IPS DF 19.7 (cell line): ENCODE results near the gene BEND6.
A peak's percentile ranks its signal among the peaks of the same experiment; 100 is the strongest.

Experiments used
- DNase-seq: peaks from one replicate; pipeline ENCODE4 v3.0.0-alpha.2; 2013; ENCODE audit warnings: low read depth, low spot score

Gene BEND6

DNA sequence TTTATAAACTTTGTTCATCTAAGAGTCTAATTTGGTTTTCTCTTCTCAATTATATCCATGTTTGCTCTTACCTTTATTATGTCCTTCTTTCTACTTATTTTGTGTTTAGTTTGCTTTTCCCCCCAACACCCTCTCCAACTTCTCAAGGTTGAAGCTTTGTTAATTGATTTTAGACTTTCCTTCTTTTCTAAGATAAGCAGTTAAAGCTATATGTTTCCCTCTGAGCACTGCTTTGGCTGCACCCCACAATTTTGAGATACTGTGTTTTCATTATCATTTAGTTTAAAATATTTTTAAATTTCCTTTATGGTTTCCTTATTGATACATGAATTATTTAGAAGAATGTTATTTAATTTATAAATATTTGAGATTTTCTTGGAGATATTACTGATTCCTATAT is 13.9 kb upstream of the BEND6 start:
- DNase-seq: no peak

DNA sequence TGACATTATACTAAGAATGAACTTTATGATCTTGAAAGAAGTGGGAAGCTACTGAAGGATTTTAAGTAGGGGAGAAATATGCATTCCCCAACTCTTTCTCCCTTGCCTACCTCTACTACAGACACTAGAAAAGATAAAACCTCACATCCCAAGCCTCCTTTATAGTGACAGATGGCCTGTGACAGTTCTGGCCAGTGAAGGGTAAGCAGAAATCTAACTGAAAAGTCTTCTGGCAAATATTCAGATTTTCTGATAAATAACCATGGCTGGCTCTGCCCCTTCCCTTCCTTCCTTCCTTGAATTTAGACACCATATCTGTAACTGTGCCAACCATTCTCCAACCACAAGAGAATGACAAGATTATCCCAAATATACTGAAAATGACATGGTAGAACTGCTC is 10.2 kb upstream of the BEND6 start:
- DNase-seq: no peak

GRCh38 chr6:56946368-56946767 is 8.5 kb upstream of the BEND6 start:
- no peak for DNase-seq

- DNase-seq: no peak
Measured at GRCh38 chr6:56947924-56948323, 7.0 kb upstream of the BEND6 start.

DNA sequence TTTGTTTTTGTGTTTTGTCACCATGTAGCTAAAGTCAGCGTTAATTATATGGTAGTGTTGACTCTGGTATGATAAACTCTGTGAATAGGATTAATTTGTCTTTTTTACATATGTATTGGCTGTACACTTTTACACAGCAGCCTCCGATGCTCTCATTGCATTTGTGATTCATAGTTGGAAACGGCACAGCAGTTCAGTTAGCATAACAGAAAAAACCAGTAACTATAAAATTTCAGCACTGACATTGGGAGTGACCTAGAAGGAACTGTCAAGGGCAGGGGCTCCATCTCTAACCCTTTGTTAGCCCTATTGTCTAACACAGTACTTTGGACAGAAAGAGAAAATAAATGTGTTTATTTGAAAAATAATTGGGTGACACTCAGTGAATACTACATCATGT is 5.6 kb upstream of the BEND6 start:
- DNase-seq: no peak

GRCh38 chr6:56949925-56950495 is 4.9 kb upstream of the BEND6 start:
- DNase-seq: no peak

DNA sequence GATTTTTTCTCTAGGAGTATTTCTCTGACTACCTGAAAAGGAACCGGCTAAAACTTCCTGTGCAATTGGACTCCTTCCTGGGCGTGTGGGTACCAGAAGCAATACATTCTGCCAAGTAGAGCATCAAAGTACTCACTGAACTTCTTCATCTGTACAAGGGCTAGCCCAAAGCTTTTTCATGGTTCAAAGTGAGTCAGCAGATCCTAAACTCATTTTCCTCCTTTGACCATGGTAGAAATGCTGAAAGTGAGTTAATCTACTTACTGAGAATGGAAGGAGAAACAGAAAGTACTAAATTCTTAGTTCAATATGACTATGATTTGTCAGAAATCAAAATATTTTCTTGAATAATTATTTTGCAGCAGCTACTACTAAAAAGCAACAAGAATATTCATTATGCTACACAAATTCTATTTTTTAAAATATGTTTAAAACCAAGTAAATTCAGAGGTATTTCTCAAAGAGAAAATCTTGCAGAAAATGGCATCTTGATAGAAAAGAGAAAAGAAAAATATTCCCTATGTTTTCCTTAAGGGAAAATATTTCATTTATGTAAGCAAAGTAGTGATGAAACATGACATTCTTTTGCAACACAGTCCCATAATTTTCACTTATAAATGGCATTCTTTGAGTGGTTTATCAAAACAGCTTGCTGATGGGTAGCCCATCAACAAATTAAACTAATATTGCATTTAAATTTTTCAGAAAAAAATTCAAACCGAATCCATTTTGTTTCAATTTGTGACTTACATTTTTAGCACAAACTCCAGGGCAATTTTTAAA is 3.7 kb upstream of the BEND6 start:
- no peak for DNase-seq

DNA sequence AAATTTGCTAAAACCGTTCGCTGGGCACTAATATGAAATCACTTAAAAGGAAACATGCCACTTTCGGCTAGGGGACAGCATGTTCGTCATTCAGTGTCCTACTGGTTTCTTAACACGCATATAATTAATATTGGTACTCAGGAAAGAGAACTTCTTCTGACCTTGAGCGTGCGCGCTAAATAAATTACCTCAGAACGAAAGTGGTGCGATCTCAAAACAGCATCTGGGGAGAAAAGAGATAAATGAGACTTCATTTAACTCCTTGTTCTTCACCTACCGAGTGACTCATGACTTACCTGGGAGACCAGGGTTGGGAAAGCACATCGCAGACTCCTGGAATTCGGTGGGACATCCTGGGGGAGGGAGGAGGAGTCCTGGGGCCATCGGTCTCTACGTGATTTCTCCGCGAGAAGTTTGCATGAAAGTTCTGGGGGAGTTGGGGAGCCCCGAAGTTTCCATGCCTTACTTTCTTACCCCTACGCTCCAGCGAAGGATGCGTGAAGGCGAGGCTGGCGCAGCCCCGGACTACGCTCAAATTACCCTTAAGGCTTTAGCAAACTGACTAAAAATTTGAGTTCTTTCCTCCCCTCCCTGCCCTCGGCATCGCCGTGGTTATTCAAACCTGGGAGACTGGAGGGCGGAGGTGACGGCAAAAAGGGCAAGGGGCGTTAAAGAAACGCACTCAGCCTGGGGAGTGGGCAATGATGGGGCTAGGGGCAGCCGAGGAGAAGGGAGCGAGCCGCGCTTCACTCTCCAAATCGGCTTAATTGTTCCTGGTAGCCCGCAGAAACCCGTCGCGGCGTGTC is 1.1 kb upstream of the BEND6 start:
- DNase-seq: no peak

- peak; percentile 74 for DNase-seq
Measured at GRCh38 chr6:56955171-56956155, 556 bp downstream of the BEND6 start.

DNA sequence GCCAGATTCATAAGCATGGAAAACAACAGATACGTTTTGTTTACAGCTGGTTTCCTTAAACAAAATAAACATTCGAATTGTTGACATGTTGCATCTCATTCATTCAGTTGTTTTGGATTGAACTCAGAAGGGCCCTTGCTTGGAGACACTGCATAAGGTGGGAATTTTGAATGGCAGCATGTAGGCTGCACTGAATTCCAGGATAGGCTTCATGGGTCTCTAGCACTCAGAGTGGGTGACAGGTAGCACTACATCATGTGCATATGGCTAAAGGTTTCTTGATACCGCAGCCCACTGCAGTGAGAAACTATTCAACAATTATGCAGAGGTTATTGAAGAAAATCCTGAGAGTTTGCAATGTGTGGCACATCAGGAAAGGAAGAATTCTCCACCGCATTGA is 1.6 kb downstream of the BEND6 start:
- DNase-seq: no peak

GRCh38 chr6:56957856-56958255 is 2.9 kb downstream of the BEND6 start:
- no peak for DNase-seq

- DNase-seq: no peak
Measured at GRCh38 chr6:56958481-56958880, 3.6 kb downstream of the BEND6 start.

DNA sequence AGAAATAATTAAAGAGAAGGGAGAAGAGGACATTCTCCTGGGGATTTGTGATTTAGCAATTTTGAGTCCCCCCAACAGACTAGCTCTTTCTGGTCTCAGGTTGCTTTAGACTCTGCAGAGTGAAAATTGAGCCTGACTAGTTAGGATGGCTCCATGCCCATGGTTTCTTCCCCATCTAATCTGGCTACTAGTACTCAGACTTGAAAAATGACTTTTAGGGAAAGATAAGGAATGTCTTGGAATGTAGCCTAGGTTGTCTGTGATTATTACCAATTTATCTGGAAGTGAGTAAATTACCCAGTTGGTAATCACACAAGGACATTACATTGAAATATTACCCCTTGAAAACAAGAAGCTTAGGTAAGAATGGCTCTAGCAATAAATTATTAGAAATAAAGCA is 4.2 kb downstream of the BEND6 start:
- no peak for DNase-seq

- no peak for DNase-seq
Measured at GRCh38 chr6:56959938-56960337, 5.0 kb downstream of the BEND6 start.

GRCh38 chr6:56961151-56961550 is 6.2 kb downstream of the BEND6 start:
- DNase-seq: no peak

DNA sequence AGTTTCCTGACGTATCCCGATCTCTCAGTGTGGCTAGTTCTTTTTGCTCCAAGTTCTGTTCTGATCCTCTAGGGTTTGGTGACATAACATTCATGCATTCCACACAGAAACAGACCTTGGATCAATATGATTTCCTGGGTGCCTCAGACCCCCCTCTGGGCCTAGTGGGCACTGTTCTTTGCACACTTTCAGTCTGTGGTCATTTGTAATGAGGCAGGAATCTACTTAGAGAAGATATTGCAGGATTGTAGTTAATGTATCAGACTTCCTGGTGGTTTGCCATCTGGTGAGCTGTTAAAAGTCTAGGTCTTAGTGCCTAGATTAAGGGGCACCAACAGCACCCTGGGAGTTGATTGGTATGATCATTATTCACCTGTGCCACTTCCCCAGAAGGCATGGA is 7.5 kb downstream of the BEND6 start:
- DNase-seq: no peak

- DNase-seq: no peak
Measured at GRCh38 chr6:56963043-56963442, 8.1 kb downstream of the BEND6 start.

DNA sequence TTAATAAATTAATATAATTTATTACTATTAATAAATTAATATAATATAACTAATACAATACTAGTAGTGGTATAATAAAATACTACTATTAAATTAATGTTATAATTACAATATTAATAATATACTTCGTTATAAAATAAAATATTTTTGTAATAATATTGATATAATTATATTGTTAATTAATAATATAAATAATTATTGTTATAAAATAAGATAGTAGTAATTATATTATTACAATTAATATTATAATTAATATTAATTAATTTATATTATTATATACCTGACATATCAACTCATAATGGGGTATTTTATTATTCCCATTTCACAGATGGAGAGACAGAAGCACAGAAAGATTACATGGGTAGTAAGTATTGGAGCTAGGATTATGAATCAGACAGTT is 8.9 kb downstream of the BEND6 start:
- no peak for DNase-seq

DNA sequence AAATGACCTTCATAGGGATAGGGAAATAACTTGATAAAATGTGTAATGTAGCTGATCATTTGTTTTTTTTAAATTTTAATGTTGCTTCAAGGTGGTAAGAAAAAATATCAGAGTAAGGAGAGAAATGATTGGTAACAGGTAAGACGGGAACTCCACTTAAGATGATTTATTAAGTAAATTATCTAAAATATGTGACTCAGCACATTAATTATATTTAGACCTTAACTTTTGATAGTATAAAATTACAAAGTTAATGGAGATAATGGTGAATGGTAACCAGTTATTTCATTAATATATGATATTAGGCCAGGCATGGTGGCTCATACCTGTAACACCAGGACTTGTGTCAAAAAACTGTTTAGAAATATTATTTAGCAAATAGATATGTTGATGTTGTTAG is 10.2 kb downstream of the BEND6 start:
- DNase-seq: no peak

DNA sequence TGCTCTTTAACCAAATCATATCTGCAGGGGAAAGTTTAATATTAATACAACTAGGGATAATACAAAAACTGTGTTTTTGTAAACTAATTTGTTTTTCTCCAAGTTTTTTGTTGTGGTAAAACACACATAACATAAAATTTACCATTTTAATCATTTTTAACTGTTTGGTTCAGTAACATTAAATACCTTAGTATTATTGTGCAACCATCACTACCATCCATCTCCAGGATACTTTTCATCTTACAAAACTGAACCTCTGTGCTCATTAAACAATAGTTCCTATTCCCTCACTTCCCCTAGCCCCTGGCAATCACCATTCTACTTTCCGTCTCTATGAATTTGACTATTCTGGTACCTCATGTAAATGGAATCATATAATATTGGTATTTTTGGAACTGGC is 15.9 kb downstream of the BEND6 start:
- no peak for DNase-seq

- no peak for DNase-seq
Measured at GRCh38 chr6:56977192-56977591, 22.3 kb downstream of the BEND6 start.

DNA sequence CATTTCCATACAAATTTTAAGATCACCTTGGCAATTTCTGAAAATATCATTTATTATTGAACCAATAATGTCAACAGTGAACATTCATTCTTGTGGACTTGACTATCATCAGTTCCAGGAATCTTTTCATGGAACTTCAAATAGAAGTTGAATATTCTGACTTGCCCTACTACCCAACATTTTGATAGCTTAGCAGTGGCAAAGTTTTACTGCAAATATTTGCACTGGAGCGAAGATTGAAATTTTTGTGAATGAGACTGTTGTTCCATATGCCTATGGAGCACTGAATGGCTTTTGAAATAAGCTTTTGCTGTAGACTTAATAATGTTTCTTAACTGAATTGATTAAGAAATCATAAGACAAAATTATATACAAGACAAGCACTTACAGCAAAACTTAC is 23.6 kb downstream of the BEND6 start:
- DNase-seq: no peak
